Subcutaneous abdominal adipose tissue (tissue), 5 donors: Measurements from ENCODE around the gene GMPPA.
A peak's percentile ranks its signal among the peaks of the same experiment; 100 is the strongest.

Source experiments
- H3K27ac ChIP-seq: one replicate; pipeline ENCODE4 v1.7.0; 2013; ENCODE audit warnings: low read depth, mild to moderate bottlenecking, inconsistent platforms, low read length, moderate library complexity
- H3K27me3 ChIP-seq, 5 donors: one replicate each; pipeline ENCODE4 v1.7.0; 2013; ENCODE audit warnings: low read length in 5 of 5, inconsistent platforms in 1 of 5; ENCODE audit not compliant: control insufficient read depth in 5 of 5, insufficient read depth in 4 of 5
- H3K36me3 ChIP-seq, 5 donors: one replicate each; pipeline ENCODE4 v1.7.0; 2013; ENCODE audit warnings: low read length in 5 of 5; ENCODE audit not compliant: control insufficient read depth in 5 of 5, insufficient read depth in 5 of 5
- H3K4me1 ChIP-seq, 5 donors: one replicate each; pipeline ENCODE4 v1.7.0; 2013; ENCODE audit warnings: low read length in 5 of 5, mild to moderate bottlenecking in 3 of 5, moderate library complexity in 1 of 5; ENCODE audit not compliant: control insufficient read depth in 5 of 5, insufficient read depth in 5 of 5
- H3K4me3 ChIP-seq, 5 donors: one replicate each; pipeline ENCODE4 v1.7.0; 2013; ENCODE audit warnings: low read length in 5 of 5, low read depth in 1 of 5
- H3K9ac ChIP-seq, 5 donors: one replicate each; pipeline ENCODE4 v1.7.0; 2013; ENCODE audit warnings: low read length in 5 of 5, mild to moderate bottlenecking in 4 of 5, moderate library complexity in 3 of 5
- H3K9me3 ChIP-seq, 5 donors: one replicate each; pipeline ENCODE4 v1.7.0; 2013; ENCODE audit warnings: low read length in 5 of 5; ENCODE audit not compliant: control insufficient read depth in 5 of 5
- donor health status: healthy.
- donor health status: healthy.
- donor health status: healthy.
- donor health status: healthy.
- donor health status: healthy.

Gene GMPPA

DNA sequence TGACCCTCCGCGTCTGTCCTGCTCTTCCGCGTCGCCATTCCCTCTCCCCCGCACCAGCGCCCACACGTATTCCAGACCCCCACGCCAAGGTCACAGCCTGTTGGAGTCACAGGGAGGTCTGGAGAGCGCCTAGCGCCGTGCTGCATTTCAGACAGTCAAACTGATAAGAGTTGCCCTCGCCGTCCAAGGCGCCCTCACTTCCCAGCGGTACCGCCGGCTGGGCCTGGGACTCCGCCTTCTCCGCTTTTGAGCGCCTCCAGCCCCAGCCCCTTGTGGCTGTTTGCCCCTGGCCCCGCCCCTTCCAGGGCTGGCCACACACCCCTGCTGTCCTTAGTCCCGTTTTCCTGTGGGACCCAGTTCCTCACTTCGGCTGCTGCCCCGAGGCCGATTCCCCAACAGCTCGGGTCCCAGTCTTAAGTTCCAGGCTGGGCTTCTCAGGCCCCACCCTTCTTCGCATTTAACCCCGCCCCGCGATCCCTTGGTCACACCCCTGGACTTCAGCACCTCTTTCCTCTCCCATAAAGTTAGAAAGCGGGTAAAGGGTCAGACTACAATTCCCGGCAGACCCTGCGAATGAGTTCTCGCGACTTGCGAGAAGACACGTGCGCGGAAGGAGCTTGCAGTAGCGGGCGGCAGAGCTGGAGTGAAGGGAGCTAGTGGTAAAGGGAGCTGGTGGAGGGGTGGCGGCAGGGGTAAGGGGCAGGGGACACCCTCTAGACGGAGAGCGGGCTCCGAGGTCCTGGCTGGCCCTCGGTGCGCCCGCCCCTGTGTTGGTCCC is at the start of gene GMPPA:
Gene GMPPA (plus strand): TSS at position 612 of the 778 bp plus-strand sequence. CDS start 1,085 bp downstream, outside the sequence.
- peak within 1 kb of the TSS; percentile 94 for H3K27ac ChIP-seq
- H3K27me3 ChIP-seq, result peaks cover 10 to 38% (median 24%) of the 10 kb centered on the region in 5 donors
- H3K36me3 ChIP-seq, result peaks cover 0 to 20% (median 14%) of the 10 kb centered on the region in 5 donors
- peaks cover 1 to 39% (median 35%) of the 10 kb centered on the region in 5 donors for H3K4me1 ChIP-seq
- H3K9me3 ChIP-seq, result no peaks in the 10 kb centered on the region
- peak within 1 kb of the TSS; percentile 77 to 96 (median 89) for H3K9ac ChIP-seq
- peak within 1 kb of the TSS; percentile 79 to 89 (median 84) for H3K4me3 ChIP-seq

GRCh38 chr2:219449609-219450008 is 49.1 kb upstream of the GMPPA start:
- Histone ChIP-seq H3K27me3 (peaks cover 10 to 44% (median 32%) of the 10 kb centered on the region in 5 donors), H3K4me1 (peaks cover 4 to 17% (median 16%) of the 10 kb centered on the region in 5 donors), H3K9ac (no peak overlapping the region), H3K27ac (no peak overlapping the region), H3K4me3 (no peak overlapping the region), H3K9me3 (peaks cover 0 to 2% (median 0%) of the 10 kb centered on the region in 5 donors), H3K36me3 (no peaks in the 10 kb centered on the region)

- peaks cover 10 to 40% (median 35%) of the 10 kb centered on the region in 5 donors for H3K27me3 ChIP-seq
- H3K9ac ChIP-seq, result no peak overlapping the region
- peaks cover 4 to 17% (median 16%) of the 10 kb centered on the region in 5 donors for H3K4me1 ChIP-seq
- no peak overlapping the region for H3K27ac ChIP-seq
- peaks cover 0 to 2% (median 0%) of the 10 kb centered on the region in 5 donors for H3K9me3 ChIP-seq
- no peaks in the 10 kb centered on the region for H3K36me3 ChIP-seq
- no peak overlapping the region for H3K4me3 ChIP-seq
Measured at GRCh38 chr2:219451661-219452360, 46.9 kb upstream of the GMPPA start.

- no peaks in the 10 kb centered on the region for H3K36me3 ChIP-seq
- peaks cover 10 to 43% (median 35%) of the 10 kb centered on the region in 5 donors for H3K27me3 ChIP-seq
- peaks cover 0 to 2% (median 0%) of the 10 kb centered on the region in 5 donors for H3K9me3 ChIP-seq
- H3K27ac ChIP-seq, result no peak overlapping the region
- H3K9ac ChIP-seq, result no peak overlapping the region
- no peak overlapping the region for H3K4me3 ChIP-seq
- H3K4me1 ChIP-seq, result peaks cover 4 to 17% (median 16%) of the 10 kb centered on the region in 5 donors
Measured at GRCh38 chr2:219452361-219453317, 46.1 kb upstream of the GMPPA start.

- peaks cover 4 to 17% (median 16%) of the 10 kb centered on the region in 5 donors for H3K4me1 ChIP-seq
- H3K9ac ChIP-seq, result peak overlapping the region in 1 of 5 donors; percentile 28
- no peak overlapping the region for H3K27ac ChIP-seq
- H3K9me3 ChIP-seq, result peaks cover 0 to 2% (median 0%) of the 10 kb centered on the region in 5 donors
- H3K4me3 ChIP-seq, result no peak overlapping the region
- peaks cover 9 to 46% (median 31%) of the 10 kb centered on the region in 5 donors for H3K27me3 ChIP-seq
- no peaks in the 10 kb centered on the region for H3K36me3 ChIP-seq
Measured at GRCh38 chr2:219453671-219454590, 44.8 kb upstream of the GMPPA start.

GRCh38 chr2:219455581-219455980 is 43.1 kb upstream of the GMPPA start:
- no peak overlapping the region for H3K4me3 ChIP-seq
- no peaks in the 10 kb centered on the region for H3K9me3 ChIP-seq
- H3K36me3 ChIP-seq, result no peaks in the 10 kb centered on the region
- H3K9ac ChIP-seq, result no peak overlapping the region
- no peak overlapping the region for H3K27ac ChIP-seq
- H3K27me3 ChIP-seq, result peaks cover 6 to 49% (median 30%) of the 10 kb centered on the region in 5 donors
- H3K4me1 ChIP-seq, result peaks cover 4 to 19% (median 16%) of the 10 kb centered on the region in 5 donors

GRCh38 chr2:219457784-219458369 is 40.8 kb upstream of the GMPPA start:
- Histone ChIP-seq H3K9me3 (no peaks in the 10 kb centered on the region), H3K9ac (no peak overlapping the region), H3K27ac (no peak overlapping the region), H3K27me3 (peaks cover 0 to 37% (median 28%) of the 10 kb centered on the region in 5 donors), H3K4me1 (peaks cover 3 to 13% (median 11%) of the 10 kb centered on the region in 5 donors), H3K4me3 (no peak overlapping the region), H3K36me3 (no peaks in the 10 kb centered on the region)

GRCh38 chr2:219458996-219459395 is 39.7 kb upstream of the GMPPA start:
- no peaks in the 10 kb centered on the region for H3K9me3 ChIP-seq
- H3K4me1 ChIP-seq, result peaks cover 0 to 2% (median 0%) of the 10 kb centered on the region in 5 donors
- H3K27ac ChIP-seq, result no peak overlapping the region
- no peaks in the 10 kb centered on the region for H3K36me3 ChIP-seq
- H3K4me3 ChIP-seq, result no peak overlapping the region
- no peak overlapping the region for H3K9ac ChIP-seq
- peaks cover 0 to 33% (median 21%) of the 10 kb centered on the region in 5 donors for H3K27me3 ChIP-seq
